Muscle of leg (tissue), 11 donors: ENCODE data around the gene ZMYND11. TPM values are rescaled to one million over a fixed set of nuclear protein-coding genes. Genes with fewer than 3 reads are reported as not detected.

ENCODE experiments used
- DNase-seq: peaks from one replicate; pipeline ENCODE4 v3.0.0; 2013
- H3K27ac ChIP-seq: one replicate; pipeline ENCODE4 v1.5.1; 2013; ENCODE audit warnings: mild to moderate bottlenecking, low read length, control low read depth
- H3K27me3 ChIP-seq: one replicate; pipeline ENCODE4 v1.6.1; 2013; ENCODE audit warnings: low read length; ENCODE audit not compliant: control insufficient read depth, insufficient read depth
- H3K36me3 ChIP-seq: one replicate; pipeline ENCODE4 v1.6.1; 2013; ENCODE audit warnings: low read length; ENCODE audit not compliant: control insufficient read depth, insufficient read depth
- H3K4me1 ChIP-seq: one replicate; pipeline ENCODE4 v1.6.1; 2013; ENCODE audit warnings: low read length; ENCODE audit not compliant: control insufficient read depth, insufficient read depth
- H3K4me3 ChIP-seq: one replicate; pipeline ENCODE4 v1.5.1; 2013; ENCODE audit warnings: low read length, control low read depth
- H3K9me3 ChIP-seq: replicated peaks from 2 replicates; pipeline ENCODE4 v1.6.1; 2013; ENCODE audit warnings: low read depth, low read length; ENCODE audit not compliant: control insufficient read depth
- WGBS: methylation state at CpG from one replicate; pipeline ENCODE4 v1.1.5; 2013; ENCODE audit warnings: missing lambda C conversion rate; ENCODE audit not compliant: insufficient coverage; 5-methylcytosine and 5-hydroxymethylcytosine counted together
- polyA plus RNA-seq, 8 donors: library from polyadenylated mRNA; unstranded; fragments of 120-200 nt; gene quantifications; one replicate each; pipeline versions ENCODE4 v1.2.1 to v1.2.3, GENCODE V29; 2013; ENCODE audit warnings: inconsistent platforms in 1 of 8, low replicate concordance in 1 of 8; ENCODE audit not compliant: insufficient read length in 8 of 8, insufficient read depth in 1 of 8
- total RNA-seq: library from RNA; stranded (reverse); fragments of 120-200 nt; gene quantifications from one replicate; pipeline ENCODE4 v1.2.4, GENCODE V29; 2013

Gene ZMYND11
- total and polyA plus RNA-seq, 9 donors: 45.5 to 67.4 (median 57.1) TPM

GRCh38 chr10:129810-130209, 5.4 kb upstream of the ZMYND11 start:
- peak; percentile 57 for DNase-seq
- no peaks in the 10 kb centered on the region for H3K36me3 ChIP-seq
- no peaks in the 10 kb centered on the region for H3K27me3 ChIP-seq
- 18% methylated on average over 2 of the region's 4 CpGs for WGBS
- no peak overlapping the region for H3K4me3 ChIP-seq
- H3K9me3 ChIP-seq: no peaks in the 10 kb centered on the region
- peaks cover 9% of the 10 kb centered on the region for H3K4me1 ChIP-seq
- no peak overlapping the region for H3K27ac ChIP-seq

GRCh38 chr10:132946-133898, 2.0 kb upstream of the ZMYND11 start:
- Histone ChIP-seq H3K27ac (no peak overlapping the region), H3K9me3 (no peaks in the 10 kb centered on the region), H3K27me3 (no peaks in the 10 kb centered on the region), H3K4me1 (peaks cover 16% of the 10 kb centered on the region), H3K36me3 (no peaks in the 10 kb centered on the region), H3K4me3 (no peak overlapping the region)
- DNase-seq: no peak
- no CpG with 5 or more reads among the region's 10 CpGs for WGBS

- WGBS: under 1% methylated on average over 79 of the region's 84 CpGs
- Histone ChIP-seq H3K27ac (peak overlapping the region; percentile 79), H3K4me3 (peak overlapping the region; percentile 65), H3K9me3 (no peaks in the 10 kb centered on the region), H3K4me1 (peaks cover 16% of the 10 kb centered on the region), H3K36me3 (no peaks in the 10 kb centered on the region), H3K27me3 (no peaks in the 10 kb centered on the region)
- DNase-seq: peak; percentile 63
These were observed 766 bp upstream of the ZMYND11 start for GRCh38 chr10:134247-135131.

- no peaks in the 10 kb centered on the region for H3K27me3 ChIP-seq
- H3K36me3 ChIP-seq: no peaks in the 10 kb centered on the region
- H3K27ac ChIP-seq: peak overlapping the region; percentile 44
- H3K9me3 ChIP-seq: no peaks in the 10 kb centered on the region
- DNase-seq: peak; percentile 77
- under 1% methylated on average over 109 of the region's 112 CpGs for WGBS
- peaks cover 16% of the 10 kb centered on the region for H3K4me1 ChIP-seq
- H3K4me3 ChIP-seq: peak overlapping the region; percentile 46
These were observed 578 bp downstream of the ZMYND11 start for GRCh38 chr10:135601-136464.

GRCh38 chr10:136465-136762, 1.2 kb downstream of the ZMYND11 start:
- Histone ChIP-seq H3K9me3 (no peaks in the 10 kb centered on the region), H3K27me3 (no peaks in the 10 kb centered on the region), H3K4me1 (peaks cover 16% of the 10 kb centered on the region), H3K4me3 (peak overlapping the region; percentile 46), H3K36me3 (no peaks in the 10 kb centered on the region), H3K27ac (peak overlapping the region; percentile 44)
- WGBS: 4% methylated on average over 5 of the region's 10 CpGs
- no peak for DNase-seq

- Histone ChIP-seq H3K36me3 (no peaks in the 10 kb centered on the region), H3K27me3 (no peaks in the 10 kb centered on the region), H3K4me1 (peaks cover 16% of the 10 kb centered on the region), H3K27ac (no peak overlapping the region), H3K9me3 (no peaks in the 10 kb centered on the region), H3K4me3 (no peak overlapping the region)
- no CpG with 5 or more reads among the region's 1 CpG for WGBS
- DNase-seq: no peak
These were observed 1.8 kb downstream of the ZMYND11 start for GRCh38 chr10:137031-137430.

GRCh38 chr10:137606-138005, 2.4 kb downstream of the ZMYND11 start:
- H3K27me3 ChIP-seq: no peaks in the 10 kb centered on the region
- H3K36me3 ChIP-seq: no peaks in the 10 kb centered on the region
- DNase-seq: no peak
- no peak overlapping the region for H3K4me3 ChIP-seq
- no peak overlapping the region for H3K27ac ChIP-seq
- H3K9me3 ChIP-seq: no peaks in the 10 kb centered on the region
- H3K4me1 ChIP-seq: peaks cover 16% of the 10 kb centered on the region

GRCh38 chr10:142371-142770, 7.1 kb downstream of the ZMYND11 start:
- no peaks in the 10 kb centered on the region for H3K27me3 ChIP-seq
- H3K4me1 ChIP-seq: no peaks in the 10 kb centered on the region
- DNase-seq: no peak
- no peaks in the 10 kb centered on the region for H3K36me3 ChIP-seq
- H3K4me3 ChIP-seq: no peak overlapping the region
- peaks cover 9% of the 10 kb centered on the region for H3K9me3 ChIP-seq
- WGBS: no CpG with 5 or more reads among the region's 3 CpGs
- no peak overlapping the region for H3K27ac ChIP-seq

GRCh38 chr10:152915-153314, 17.7 kb downstream of the ZMYND11 start:
- no peak overlapping the region for H3K27ac ChIP-seq
- no peaks in the 10 kb centered on the region for H3K4me1 ChIP-seq
- DNase-seq: no peak
- WGBS: no CpG with 5 or more reads among the region's 4 CpGs
- no peaks in the 10 kb centered on the region for H3K36me3 ChIP-seq
- no peak overlapping the region for H3K4me3 ChIP-seq
- H3K9me3 ChIP-seq: peaks cover 9% of the 10 kb centered on the region
- H3K27me3 ChIP-seq: no peaks in the 10 kb centered on the region
